ENCODE measurements around the gene ST6GALNAC6.

The ST6GALNAC6 gene

DNA sequence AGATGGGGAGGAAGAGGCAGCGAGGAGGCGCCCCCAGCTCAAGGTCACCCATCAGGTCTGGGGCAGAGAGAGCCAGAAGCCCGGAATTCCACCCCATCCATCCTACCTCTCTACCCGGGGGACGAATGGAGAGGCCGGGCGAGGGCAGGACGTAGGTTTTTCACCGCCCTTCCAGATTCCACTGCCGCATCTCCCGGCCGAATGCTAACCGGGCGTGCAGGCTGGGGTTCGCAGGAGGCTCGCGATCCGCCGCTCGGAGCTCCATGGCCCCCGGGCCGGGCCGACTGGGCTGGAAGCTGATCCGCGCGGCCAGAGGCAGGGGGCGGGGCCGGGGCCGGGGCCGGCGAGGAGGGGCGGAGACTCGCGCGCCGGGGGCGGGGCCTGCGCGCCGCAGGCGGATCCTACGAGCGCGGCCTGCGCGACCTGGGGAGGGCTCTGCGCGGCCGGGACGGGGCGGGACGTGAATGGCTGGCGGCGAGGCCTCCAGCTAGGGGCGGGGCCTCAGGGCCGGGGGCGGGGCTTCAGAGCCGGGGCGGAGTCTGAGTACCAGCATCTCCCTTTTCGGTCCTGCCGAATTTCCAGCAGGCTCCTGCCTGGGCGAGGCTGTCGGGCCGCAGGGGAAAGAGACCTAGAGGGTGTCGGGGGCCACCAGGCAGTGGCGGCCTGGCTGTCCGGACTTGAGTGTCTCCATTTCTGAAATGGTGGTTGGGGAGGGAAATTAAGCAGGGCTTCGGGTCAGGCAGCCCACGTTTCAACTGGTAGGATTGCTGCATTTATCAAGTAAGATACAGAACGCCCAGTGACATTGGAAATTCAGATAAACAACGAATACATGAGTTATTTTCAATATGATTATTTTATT, 17.5 kb upstream of the ST6GALNAC6 start, which contains the start of gene ST6GALNAC4:
TSS of gene ST6GALNAC4 (minus strand) at position 322 of the 862 bp plus-strand sequence. CDS start 622 bp downstream, outside the sequence.
- DNase-seq (ENCODE audit: low read depth) = peak; percentile 90

DNA sequence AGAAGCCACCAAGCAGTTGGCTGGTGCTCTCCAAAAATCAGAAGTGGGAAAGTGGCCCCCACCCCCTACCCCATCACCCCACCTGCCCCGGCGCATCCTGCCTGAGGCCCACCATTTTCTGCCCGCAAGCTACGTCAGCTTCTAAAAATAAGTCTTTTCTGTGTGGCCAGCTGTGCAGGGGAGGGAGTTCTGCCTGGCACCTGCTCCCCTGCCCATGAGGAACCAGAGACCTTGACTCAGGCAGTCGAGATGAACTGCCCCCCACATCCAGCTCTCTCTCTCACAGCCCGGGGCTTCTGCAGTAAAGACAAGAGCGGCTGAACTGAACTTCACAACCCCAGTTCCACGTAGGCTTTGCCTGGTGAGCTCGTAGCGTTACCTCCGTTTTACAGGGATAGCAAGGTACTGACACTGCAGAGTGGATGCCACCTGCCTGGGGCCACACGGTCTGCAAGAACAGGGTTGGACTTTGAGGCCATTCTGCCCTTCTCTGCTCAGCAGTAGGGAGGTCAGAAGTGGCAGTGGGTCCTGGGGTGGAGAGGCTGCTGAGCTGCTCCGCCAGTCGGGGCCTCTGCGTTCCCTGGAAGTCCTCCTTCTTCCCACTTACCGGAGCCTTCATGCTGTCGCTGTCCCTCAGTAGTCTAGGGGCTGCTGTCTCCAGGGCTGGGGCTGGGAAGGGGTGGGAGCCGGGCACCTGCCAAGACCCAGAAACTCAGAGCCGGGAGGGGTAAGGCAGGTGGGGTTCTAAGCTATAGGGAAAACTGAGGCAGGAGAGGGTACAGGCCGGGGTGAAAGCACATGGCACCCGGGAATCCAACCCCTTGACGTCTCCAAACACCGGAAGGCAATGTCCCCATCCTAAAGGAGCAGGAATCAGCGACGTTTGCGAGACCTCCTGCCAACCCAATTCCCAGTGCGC, 16.7 kb upstream of the ST6GALNAC6 start:
- DNase-seq (ENCODE audit: low read depth) = no peak

DNA sequence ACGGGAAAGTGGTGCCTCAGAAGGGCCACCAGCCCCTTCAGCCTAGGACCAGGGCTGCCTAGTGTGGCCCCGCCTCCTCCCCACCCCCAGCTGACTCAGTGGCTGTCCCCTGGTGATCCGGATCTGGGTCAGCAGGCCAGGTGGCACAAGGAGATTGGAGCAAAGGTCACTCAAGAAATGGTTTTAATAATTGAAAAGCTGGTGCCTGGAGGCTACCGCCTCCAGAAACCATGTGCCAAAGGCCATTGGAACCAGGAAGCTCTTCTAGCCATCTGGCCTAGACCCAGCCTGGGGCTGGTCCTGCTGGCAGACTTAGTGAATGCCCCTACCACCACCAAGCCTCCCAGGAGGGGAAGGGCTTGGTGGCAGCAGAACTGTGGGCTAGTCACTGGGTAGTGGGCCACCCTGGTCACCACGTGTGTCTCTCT, 15.9 kb upstream of the ST6GALNAC6 start:
- no peak for DNase-seq (ENCODE audit: low read depth)

DNA sequence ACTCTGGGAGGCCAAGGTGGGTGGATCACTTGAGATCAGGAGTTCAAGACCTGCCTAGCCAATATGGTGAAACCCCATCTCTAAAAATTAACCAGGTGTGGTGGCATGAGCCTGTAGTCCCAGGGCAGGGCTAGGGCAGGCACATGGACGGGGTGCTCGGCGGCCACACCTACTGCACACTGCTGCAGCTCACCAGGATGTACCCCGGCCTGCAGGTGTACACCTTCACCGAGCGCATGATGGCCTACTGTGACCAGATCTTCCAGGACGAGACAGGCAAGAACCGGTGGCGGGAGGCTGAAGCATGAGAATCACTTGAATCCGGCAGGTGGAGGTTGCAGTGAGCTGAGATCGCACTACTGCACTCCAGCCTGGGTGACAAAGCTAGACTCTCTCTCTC, 14.3 kb upstream of the ST6GALNAC6 start:
- DNase-seq (ENCODE audit: low read depth) = no peak

DNA sequence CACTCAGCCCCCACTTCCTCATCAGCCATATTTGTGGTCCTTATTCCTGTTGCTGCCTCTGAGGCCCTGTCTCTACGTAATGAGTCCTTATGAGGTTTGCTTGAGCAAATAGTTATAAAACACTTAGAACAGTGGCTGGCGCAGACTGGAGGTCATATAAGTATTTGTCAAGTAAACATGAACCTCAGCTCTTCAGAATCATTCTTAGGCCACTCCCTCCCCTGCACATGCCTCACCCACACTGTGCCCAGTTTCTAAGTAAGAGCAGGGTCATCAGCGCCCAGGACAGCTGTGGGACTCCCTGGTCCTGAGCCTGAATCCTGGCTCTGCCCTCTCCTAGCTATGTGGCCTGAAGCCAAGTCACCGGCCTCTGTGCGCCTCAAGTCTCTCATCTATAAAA, 13.5 kb upstream of the ST6GALNAC6 start:
- DNase-seq (ENCODE audit: low read depth) = no peak

DNA sequence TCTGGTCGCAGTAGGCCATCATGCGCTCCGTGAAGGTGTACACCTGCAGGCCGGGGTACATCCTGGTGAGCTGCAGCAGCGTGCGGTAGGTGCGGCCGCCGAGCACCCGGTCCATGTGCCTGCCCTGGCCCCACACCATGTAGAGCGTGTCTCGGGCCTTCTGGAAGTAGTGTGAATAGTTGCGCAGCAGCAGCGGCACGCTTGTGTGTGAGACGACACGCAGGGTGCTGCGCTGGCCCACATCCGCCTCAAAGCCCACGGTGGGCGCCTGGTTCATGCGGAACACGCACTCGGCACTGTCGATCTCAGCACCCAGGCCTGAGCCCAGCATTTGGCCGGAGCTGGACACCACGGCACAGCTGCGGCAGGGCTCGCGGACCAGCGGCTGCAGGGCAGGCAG, 12.9 kb upstream of the ST6GALNAC6 start:
- no peak for DNase-seq (ENCODE audit: low read depth)

DNA sequence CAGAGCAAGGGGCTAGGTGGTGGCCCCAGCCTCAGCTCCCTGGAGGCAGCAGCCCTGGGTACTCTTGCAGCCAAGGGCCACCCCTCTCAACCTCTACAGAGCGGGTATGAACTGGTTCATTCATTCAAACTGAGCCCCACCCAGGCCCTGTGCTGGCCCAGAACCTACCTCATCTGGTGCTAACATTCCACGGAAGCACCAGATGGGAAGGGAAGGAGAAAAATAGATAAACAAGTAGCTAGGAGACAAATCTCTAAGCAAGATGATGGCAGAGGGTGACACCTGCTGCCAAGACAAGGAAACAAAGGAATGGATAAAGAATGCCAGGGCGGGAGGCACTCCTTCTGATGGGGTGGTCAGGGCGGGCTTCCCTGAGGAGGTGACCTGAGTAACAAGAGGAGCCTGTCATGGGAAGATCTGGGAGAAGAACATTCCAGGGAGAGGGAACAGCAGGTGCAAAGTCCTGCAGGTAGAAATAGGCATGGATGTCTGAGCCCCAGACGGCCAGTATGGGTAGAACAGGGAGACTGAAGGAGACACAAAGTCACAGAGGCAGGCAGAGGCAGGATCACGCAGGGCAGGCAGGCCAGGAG, 11.3 kb upstream of the ST6GALNAC6 start:
- peak; percentile 37 for DNase-seq (ENCODE audit: low read depth)

DNA sequence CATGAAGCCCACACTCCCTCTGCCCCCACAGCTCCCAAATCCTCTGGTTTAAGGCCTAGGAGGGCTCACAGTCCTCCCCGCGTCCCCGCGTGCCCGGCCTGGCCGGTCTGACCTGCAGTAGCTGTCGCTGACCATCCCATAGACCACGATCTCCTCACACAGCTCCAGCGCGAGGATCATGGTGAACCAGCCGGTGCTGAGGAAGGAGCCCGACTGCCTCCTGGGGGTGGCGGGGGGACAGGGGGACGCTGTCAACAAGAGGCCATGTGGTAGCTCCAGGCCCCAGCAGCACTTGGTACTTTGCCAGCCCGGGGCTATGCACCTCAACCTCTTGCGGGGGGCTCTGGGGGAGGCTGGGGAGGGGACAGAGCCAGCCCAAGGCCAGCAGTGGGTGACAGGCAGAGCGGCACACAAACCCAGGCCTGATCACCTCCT, 10.5 kb upstream of the ST6GALNAC6 start:
- no peak for DNase-seq (ENCODE audit: low read depth)

DNA sequence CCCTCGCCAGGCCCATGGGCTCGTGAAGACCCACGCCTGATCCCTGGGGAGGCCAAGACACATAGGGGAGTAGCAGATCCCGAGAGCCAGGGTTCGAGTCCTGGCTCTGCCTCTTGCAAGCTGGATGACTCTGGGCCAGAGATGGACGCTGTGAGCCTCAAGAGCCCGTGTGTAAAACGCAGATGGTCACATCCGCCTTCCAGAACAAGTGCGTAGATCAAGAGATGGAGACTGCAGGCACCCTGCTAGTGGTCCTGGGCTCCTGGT, 9.2 kb upstream of the ST6GALNAC6 start:
- no peak for DNase-seq (ENCODE audit: low read depth)

DNA sequence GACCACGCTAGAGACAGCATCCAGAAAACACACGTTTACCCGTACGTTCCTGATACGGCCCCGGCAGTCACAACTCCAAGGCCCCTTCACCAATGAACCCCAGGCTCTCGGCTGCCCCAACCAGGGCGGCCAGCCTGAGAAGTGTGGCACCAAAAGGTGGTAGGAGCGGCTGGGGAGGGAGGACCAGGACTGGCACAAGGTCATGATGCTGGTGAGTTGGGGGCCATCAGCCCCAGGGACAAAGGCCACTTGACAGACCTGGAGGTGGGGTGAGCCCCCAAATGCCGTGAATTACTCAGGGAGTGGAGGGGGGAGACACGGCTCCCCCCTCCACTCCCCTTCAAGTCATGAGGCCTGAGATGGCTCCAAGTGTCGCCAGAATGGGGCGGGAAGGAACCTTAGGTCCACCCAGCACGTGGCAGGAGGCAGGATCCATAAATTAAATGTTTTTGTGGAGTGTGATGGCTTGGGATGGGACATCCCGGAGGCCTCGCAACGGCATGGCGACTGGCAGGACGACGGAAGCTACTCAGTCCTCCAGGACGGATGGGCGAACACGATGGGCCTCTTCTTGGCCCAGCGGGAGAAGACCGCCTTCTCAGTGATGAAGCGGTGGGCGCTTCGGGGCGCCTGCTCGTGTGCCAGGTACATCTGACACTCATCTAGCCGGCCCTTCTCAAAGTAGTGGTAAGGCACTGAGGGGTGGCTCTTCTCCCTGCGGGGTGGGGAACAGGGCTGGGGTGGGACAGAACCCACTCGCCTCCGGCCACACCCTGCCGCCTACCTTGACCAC, 8.7 kb upstream of the ST6GALNAC6 start:
- no peak for DNase-seq (ENCODE audit: low read depth)

DNA sequence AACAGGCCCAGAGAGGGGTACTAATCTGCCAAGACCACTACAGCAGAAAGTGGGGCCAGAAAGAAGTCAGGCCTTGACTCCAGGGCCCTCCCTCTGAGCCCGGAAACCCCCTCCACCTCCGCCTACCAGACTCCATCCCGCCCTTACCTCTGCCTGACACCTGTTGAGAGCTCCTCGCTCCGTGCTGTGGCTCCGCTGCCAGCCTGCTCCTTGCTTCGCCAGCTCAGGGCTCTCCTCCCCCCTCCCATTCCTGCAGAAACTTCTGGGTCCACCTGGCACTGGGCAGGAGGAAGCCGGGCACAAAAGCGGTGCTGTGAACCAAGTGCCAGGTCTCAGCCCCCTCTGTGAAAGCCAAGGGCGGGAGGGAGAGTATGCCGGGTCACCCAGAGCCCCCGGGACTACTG, 6.4 kb upstream of the ST6GALNAC6 start:
- DNase-seq (ENCODE audit: low read depth) = no peak

DNA sequence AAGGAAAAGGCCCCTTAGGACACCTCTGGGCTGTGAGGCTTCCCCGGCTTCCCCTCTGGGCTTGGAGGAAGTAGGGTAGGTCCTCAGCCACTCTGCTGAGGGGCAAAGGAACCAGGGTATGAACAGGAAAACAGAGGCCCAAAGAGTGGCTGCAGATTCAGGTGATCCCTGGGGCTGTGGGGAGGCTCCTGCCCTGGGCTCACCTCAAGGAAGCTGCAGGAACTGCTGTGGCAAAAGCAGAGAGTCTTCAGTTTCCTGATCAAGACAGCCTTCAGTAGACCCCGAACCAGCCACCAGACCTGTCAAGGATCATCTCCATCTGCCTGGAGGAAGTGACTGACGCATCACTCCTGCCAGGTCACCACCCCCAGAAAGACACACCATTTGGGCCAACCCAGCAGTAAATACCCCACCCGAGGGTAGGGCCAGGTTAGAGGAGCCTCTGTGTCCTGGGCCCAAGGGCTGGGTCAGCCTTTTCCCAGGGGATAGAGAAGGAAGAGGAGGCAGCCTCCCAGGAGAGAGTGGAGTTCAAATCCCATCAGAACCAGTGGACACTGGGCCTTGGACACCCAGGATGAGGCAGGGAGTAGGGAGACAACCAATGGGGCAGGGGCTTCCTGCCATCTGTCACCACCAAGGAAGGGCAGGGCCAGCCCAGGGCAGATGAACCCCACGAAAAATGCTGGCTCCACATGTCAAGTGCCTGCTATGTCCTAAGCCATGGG, 5.8 kb upstream of the ST6GALNAC6 start:
- no peak for DNase-seq (ENCODE audit: low read depth)

DNA sequence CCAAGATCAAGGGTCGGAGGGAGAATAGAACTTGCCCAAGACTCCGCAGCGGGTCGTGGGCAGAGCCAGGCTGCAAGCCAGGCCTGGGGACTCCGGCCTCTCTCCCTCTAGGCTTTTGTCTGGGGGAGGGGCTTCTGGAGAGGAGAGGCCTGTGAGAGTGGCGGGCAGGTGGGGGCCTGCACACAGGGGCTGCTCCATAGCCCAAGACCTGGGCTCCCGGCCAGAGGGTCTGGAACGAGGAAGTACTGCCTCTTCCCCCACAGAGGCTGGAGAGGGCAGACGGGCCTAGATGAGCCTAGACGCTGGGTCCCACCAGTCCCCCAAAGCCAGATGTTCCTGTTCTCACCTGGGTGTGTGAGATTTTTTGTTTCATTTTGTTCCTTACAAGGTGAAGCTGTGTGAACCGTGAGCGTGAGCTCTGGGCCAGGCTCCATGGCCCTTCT, 5.2 kb upstream of the ST6GALNAC6 start:
- DNase-seq (ENCODE audit: low read depth) = no peak

DNA sequence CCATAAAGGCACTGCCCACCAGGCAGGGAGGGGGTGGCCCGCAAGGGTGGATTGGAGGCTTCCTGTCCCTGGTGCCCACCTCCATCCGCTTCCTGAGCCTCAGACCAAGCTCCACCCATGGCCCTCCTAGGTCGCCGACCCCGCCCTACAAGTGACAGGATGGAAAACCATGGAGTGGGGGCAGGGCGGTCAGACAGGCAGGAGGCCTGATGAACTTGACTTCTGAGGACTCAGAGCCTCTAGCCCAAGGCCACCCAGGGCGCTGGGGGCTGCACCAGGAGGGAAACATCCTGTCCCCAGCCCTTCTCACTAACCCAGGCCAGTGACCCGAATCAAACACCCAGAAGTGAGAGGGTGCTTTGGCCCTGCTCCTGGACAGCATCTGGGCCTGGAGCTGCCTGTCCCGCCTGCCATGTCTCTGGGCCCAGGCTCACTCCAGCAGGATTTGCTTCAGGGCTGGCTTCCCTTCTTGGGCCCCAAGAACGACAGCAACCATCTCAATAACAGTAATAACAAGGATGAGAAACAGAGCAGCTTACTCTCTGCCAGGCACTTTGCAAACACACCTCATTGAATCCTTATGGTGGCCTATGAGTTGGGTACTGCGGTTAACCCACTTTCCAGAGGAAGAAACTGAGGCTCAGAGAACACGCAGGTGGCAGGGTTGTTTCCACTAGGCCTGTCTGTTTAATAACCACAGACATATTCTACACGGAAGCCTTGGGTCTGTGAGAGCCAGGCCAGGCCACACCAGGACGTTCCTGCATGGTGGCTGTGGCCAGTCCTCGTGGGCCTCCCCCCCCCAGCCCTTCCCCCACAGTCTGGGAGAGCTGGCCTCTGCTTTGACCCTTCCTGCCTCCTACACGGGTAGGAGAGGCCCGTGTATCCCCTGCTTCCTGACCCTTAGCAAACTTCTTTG, 4.4 kb upstream of the ST6GALNAC6 start:
- no peak for DNase-seq (ENCODE audit: low read depth)

DNA sequence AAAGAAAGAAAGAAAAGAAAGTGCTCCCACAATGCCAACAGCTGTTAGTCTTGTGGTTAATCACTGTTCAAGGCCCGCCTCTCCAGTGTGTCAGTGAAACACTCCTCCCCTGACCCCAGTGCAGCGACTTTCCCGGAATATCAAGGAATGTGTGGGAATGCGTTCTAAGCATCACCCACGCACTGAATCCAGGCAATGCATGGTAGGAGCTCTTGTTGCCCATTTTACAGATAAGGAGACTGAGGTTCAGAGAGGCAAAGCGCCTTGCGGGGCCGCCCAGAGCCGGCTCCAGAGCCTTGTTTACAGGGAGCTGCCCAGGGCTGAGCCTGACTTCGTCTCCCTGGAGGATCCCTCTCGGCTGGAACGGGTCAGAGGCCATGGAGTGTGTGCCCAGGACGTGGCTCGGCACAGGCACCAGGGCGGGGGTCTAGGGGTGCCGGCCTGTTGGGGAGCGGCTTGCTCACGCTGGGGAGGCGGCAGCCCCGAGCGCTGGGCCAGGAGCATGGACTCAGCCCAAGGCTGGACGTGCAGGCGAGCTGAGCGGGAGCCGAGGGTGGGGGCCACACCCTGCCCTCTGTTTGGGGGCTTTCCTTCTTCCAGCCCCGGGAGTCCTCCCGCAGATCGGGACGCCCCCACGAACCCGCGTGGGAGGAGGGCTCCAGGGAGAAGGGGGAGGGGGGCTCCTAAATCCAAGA, 823 bp downstream of the ST6GALNAC6 start:
- peak; percentile 85 for DNase-seq (ENCODE audit: low read depth)

DNA sequence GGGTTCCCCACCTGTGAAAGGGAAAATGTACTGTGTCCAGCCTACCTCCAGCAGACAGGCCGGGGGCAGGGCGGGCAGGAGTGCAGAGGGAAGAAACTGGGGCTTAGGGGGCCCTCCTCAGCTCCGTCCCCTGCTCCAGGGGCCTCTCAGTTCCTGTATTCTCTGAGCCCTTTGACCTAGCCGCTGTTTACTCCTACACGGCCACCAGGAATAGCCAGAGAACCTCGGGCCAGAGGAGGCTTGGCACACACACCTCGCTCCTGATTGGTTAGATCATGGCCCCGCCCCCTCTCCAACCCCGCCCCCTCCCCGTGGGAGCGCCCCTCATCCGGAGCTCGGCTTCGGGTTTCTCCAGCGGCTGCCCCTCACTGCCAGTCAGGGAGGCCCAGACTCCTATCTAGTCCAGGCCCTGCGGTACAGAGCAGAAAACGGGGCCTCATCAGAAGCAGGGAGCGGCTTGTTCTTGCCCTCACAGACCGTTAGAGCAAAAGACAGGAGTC, 2.2 kb downstream of the ST6GALNAC6 start:
- peak; percentile 82 for DNase-seq (ENCODE audit: low read depth)

DNA sequence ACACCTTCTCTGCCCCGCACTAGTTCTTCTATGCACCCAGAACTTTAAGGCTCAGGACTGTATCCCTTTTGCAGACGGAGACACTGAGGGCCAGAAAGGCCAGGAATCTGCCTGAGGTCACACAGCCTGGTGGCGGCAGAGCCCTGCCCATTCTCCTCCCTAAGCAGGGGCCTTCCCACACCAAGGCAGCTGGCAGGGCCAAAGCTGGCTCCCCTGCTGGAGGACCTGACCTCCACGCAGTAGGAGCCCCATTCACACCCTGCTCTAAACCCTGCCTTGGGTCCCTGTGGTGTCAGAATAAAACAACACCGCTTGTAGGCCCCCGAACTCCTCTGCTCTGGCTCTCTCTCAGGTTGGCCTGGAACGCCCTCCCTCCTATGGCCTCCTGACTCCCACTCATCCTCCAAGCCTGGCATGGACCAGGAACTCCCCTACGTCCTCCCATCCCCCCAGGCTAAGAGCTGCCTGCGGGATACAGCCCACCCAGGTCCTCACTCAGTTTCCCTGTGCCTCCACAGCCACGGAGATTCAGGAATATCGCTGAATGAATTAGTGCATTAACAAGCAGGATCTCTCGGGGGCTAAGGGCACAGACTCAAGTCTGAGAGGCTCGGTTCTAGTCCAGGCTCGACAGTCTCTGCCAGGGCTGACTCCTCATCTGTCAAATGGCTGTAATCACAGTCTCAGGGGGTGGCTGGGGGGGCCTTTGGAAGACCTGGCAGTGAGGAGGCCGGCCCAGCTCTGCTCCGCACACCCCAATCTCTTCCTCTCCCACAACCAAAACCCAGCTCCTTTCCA, 2.8 kb downstream of the ST6GALNAC6 start:
- no peak for DNase-seq (ENCODE audit: low read depth)

DNA sequence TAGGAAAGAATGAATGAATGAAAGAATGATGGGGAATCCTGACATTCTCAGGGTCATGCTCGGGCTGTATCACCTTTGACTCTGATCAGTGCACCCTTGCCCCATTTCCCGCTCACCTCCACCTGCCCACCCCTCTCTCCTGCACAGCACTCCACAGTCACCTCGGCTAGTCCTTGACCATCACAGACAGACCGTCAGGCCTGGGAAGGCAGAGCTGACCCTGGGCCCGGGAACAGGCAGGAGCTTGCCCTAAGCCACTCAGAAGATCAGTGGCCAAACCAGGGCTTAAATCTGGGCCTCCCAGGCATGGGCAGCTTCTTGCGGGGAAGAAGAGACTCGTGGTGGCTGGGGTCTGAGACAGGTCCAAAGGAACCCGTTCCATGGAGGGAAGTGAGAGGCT, 3.6 kb downstream of the ST6GALNAC6 start:
- no peak for DNase-seq (ENCODE audit: low read depth)
